ENCODE data around the gene GPR162.

- TF ChIP-seq EZH2 (IDR thresholded peaks at IDR 0.05; ENCODE audit: low read depth) (no peak), CTCF (conservative IDR thresholded peaks at IDR 0.05) (no peak)
Measured at GRCh38 chr12:6831450-6831995, 9.9 kb downstream of the GPR162 start.

All from PC-9 (cell line).